ENCODE measurements around the gene CES3.
"Not testable (repeated sequence)": the region's sequence is repeated elsewhere in the genome, so short reads cannot be mapped to it uniquely, and the experiment has no call there.

CES3 gene

GRCh38 chr16:66947302-66948065, 13.6 kb upstream of the CES3 start:
- FAIRE-seq = no peak

GRCh38 chr16:66948134-66948836, 12.8 kb upstream of the CES3 start:
- FAIRE-seq = no peak

DNA sequence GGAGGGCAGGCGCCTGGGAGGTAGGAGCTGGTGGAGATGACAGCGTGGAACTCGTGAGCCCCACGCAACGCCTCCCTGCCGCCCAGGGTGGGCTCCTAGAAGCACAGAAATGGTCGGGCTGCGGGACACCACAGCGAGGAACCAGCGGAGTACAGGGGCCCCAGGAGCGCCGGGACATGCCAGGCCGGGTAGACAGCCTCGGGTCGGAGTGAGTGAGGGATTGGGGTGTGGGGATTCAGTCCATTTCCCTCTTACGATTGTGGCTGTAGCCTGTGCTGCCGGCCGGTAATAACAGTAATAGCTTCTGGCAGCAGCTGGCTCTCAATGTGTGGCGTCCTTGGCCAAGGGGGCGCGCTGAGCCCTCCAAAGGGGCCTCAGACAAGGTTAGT, 12.2 kb upstream of the CES3 start:
- no peak for FAIRE-seq

DNA sequence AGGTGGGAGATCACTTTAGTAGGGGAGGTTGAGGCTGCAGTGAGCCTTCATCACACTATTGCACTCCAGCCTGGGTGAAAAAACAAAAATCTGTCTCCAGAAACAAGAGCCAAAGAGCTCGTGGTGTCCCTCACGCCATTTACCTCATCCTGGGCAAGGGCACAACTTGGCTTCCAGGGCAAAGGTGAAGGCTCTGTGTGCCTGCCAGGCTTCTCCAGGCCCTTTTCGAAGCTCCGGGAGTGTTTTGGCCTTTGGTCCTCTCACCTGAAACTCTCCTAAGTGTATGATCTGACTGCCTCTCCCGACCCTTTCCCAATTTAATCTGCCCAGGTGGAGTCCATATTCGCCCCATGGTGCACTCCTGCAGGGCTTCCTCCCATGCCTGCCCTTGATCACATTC, 11.6 kb upstream of the CES3 start:
- no peak for FAIRE-seq

GRCh38 chr16:66950437-66950836, 10.6 kb upstream of the CES3 start:
- FAIRE-seq = no peak

- FAIRE-seq = no peak
Measured at GRCh38 chr16:66950971-66951790, 9.9 kb upstream of the CES3 start.

GRCh38 chr16:66952430-66953110, 8.5 kb upstream of the CES3 start:
- FAIRE-seq = no peak

- no peak for FAIRE-seq
Measured at GRCh38 chr16:66953462-66954096, 7.5 kb upstream of the CES3 start.

- FAIRE-seq = no peak
Measured at GRCh38 chr16:66954097-66954659, 6.9 kb upstream of the CES3 start.

DNA sequence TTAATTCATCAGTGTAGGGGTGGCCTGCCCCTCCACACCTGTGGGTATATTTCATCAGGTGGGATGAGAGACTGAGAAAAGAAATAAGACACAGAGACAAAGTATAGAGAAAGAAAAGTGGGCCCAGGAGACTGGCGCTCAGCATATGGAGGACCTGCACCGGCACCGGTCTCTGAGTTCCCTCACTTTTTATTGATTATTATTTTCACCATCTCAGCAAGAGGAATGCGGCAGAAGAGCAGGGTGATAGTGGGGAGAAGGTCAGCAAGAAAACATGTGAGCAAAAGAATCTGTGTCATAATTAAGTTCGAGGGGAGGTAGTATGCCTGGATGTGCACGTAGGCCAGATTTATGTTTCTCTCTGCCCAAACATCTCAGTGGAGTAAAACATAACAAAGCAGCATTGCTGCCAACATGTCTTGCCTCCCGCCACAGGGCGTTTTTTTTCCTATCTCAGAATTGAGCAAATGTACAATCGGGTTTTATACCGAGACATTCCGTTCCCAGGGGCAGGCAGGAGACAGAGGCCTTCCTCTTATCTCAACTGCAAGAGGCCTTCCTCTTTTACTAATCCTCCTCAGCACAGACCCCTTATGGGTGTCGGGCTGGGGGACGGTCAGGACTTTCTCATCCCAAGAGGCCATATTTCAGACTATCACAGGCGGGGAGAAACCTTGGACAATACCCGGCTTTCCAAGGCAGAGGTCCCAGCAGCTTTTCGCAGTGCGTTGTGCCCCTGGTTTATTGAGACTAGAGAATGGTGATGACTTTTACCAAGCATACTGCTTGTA, 5.5 kb upstream of the CES3 start:
- FAIRE-seq = not testable (repeated sequence)

- FAIRE-seq = not testable (repeated sequence)
Measured at GRCh38 chr16:66956154-66956457, 5.0 kb upstream of the CES3 start.

DNA sequence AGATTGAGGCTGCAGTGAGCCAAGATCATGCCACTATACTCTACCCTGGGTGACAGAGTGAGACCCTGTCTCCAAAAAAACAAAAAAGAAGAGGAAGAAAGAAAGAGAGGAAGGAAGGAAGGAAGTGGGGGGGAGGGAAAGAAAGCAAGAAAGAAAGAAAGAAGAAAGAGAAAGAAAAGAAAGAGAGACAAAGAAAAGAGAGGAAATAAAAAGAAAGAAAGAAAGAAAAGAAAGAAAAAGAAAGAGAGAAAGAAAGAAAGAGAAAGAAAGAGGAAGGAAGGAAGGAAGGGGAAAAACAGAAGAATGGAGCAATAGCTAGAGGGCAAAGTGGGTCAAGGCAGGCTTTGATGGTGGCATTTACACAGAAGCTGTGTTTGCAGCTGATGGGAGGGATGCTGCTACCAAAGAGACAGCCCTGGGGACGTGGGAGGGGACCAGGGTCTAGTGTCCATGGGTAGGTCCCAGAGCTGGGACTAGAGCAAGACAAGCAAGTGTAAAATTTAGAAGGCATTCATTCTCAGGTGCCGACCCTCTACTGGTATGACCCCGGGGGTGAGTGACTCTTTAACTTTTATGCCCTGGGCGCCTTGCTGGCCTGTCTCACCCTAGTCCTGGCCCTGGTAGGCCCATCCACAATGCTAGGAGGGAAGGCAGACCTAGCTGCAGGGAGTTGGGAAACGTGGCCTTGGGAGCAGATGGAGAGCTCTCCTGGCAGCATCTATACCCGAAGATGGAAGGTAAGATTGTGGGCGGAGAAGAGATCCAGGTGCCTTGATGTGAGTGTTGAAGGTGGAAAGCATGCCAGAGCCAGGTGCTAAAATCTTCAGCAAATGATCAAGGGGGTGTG, 2.0 kb upstream of the CES3 start:
- FAIRE-seq = no peak

- no peak for FAIRE-seq
Measured at GRCh38 chr16:66959704-66960161, 1.3 kb upstream of the CES3 start.

GRCh38 chr16:66960270-66960669, 796 bp upstream of the CES3 start:
- FAIRE-seq = no peak

GRCh38 chr16:66961914-66962313, 848 bp downstream of the CES3 start:
- no peak for FAIRE-seq

GRCh38 chr16:66964049-66964448, 3.0 kb downstream of the CES3 start:
- FAIRE-seq = no peak

DNA sequence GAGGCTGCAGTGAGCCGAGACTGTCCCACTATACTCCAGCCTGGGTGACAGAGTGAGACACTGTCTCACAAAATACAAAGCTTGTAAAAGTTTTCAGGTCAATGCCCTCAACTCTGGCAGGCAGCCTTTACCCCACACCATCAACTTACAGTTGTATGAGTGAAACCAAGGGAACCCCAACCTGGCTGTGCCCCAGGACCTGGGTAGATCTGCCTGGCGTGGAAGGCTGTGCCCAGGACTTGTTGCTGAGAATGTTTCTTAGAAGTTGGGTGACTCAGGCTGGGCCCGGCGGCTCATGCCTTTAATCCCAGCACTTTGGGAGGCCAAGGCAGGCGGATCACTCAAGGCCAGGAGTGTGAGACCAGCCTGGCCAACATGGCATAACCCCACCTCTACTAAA, 7.8 kb downstream of the CES3 start:
- no peak for FAIRE-seq

GRCh38 chr16:66970775-66971720, 10.0 kb downstream of the CES3 start:
- FAIRE-seq = no peak

- no peak for FAIRE-seq
Measured at GRCh38 chr16:66972983-66973382, 11.9 kb downstream of the CES3 start.
